Endothelial cell of hepatic sinusoid (primary cell): ENCODE results near the gene KLHL17.

Experiments used
- in situ Hi-C: cut with HindIII; loops from 2 replicates; pipeline ENCODE4 v1.10.0; 2017; ENCODE audit warnings: low sequenced_read_pairs

KLHL17 gene

DNA sequence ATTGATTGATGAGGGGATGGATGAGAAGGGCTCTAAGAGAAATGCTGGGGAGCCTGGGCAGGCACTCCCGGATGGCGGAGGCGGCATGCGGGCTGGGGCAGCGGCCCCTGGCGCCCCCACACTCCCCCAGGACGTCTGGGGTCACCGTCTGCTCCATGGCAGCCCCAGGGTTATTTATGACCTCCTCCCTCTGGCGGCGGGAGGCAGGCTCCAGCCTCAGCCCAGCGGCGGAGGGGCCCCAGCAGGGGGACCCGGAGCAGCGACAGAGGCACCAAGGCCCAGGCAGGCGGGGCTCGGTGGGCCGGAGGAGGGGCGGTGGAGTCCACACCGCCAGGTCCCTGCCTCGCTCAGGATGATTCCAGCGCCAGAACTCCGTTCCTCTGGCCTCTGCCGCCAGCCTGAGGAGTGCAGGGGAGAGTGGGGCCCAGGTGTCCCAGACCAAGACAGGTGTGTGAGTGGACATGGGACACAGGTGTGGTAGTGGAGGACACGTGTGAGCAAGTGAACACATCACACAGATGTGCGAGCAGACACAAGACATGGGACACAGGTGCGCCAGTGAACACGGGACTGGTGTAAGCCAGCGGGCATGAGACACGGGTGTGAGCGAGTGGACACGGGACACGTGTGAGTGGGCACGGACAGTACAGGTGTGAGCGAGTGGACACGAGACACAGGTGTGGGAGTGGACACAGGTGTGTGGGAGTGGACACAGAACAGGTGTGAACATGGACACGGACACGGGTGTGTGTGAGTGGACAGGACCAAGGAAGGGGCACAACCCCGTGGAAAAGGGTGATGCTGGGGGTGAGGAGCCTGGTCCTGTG is 39.2 kb upstream of the KLHL17 start:
- in situ Hi-C loops, result no loop called here

DNA sequence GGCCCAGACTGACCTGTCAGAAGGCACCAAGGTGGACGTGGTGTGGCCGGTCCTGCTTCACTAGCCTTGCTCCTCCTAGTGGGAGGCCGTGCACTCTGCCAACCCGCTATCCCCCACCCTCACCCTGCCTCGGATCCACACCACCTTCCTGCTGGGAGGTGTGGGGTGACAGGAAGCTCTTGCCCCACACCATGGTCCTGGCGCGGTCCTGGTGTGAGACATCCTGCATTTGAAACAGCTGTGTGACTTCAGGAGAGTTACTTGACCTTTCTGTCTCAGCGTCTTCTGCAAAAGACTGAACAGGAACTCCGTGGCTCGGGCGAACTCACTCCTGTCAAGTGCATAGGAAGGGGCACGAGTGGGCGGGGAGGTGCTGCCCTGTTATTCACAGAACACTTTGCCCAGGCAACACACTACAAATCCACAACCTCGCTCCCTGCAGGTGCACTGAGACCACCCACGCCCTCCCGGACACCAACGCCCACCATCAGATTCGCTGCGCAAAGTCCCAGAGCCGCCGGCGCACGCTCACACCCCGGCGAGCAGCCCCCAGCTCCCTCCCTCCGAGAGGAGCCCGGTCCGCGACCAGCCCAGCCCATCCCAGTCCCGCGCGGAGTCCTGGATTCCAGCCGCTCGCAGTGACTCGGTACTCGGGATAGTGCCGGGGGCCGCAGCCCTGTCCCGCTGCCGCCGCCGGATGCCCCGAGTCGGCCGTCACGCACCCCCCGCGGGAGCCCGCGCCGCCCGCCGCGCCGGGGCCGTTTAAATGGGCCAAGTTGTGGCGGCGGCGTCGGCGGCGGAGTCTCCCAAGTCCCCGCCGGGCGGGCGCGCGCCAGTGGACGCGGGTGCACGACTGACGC is 37.0 kb upstream of the KLHL17 start, which contains the start of gene SAMD11:
TSS of gene SAMD11 (plus strand) at position 793 of the 860 bp plus-strand sequence. CDS start 509 bp downstream, outside the sequence.
- in situ Hi-C loops, result no loop called here

DNA sequence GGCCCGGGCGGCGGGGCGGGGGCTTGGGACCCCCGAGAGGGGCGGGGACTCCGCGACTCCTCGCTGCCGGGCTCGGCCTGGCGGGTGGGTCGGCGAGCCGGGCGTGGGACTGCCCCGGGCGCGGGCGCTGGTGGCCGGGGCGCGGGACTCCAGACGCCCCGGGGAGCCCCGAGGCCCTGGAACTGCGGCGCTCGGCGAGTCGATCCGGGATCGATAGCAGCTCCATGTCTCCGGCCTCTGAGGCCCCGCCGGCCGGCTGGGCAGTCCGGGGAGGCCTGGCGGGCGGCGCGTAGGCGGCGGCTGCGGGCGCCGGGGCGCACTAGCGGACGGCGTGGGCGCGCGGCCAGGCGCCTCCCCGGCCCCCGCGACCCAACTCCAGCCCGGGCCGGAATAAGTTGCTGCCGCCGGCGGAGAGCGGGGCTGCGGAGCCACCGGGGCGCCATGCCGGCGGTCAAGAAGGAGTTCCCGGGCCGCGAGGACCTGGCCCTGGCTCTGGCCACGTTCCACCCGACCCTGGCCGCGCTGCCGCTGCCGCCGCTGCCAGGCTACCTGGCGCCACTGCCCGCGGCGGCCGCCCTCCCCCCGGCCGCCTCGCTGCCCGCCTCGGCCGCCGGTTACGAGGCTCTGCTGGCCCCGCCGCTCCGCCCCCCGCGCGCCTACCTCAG is 36.3 kb upstream of the KLHL17 start:
- in situ Hi-C loops, result no loop called here

DNA sequence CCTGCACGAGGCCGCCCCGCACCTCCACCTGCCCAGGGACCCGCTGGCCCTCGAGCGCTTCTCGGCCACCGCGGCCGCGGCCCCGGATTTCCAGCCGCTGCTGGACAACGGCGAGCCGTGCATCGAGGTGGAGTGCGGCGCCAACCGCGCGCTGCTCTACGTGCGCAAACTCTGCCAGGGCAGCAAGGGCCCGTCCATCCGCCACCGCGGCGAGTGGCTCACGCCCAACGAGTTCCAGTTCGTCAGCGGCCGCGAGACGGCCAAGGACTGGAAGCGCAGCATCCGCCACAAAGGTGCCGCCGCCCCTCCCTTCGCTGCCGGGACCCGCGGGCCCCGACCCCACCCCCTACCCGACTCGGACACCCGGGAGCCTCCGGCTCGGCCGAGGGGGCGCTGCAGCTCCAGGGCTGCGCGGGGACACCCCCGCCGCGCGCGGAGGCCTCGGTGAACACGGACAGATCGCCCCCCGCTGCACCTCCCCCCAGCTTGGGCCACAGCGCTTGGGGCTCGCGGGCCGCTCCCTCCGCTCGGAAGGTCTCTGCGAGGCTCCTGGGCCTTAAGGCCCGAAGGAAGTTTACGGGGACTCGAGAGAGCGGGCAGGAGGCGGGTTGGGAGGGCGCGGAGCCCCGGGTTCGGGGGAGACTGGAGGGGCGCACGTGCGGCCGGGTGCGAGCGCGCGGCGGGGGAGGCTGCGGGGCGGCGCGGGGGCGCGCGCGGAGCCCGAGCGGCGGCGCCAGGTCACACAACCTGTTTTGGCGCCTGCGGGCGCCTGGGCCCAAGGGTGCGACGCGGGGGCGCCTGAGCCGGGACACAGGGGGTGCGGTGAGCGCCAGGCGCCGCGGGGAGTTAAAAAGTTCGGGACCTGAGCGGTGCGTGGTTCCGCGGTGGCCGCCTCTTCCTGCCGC is 35.5 kb upstream of the KLHL17 start:
- in situ Hi-C loops, result no loop called here

DNA sequence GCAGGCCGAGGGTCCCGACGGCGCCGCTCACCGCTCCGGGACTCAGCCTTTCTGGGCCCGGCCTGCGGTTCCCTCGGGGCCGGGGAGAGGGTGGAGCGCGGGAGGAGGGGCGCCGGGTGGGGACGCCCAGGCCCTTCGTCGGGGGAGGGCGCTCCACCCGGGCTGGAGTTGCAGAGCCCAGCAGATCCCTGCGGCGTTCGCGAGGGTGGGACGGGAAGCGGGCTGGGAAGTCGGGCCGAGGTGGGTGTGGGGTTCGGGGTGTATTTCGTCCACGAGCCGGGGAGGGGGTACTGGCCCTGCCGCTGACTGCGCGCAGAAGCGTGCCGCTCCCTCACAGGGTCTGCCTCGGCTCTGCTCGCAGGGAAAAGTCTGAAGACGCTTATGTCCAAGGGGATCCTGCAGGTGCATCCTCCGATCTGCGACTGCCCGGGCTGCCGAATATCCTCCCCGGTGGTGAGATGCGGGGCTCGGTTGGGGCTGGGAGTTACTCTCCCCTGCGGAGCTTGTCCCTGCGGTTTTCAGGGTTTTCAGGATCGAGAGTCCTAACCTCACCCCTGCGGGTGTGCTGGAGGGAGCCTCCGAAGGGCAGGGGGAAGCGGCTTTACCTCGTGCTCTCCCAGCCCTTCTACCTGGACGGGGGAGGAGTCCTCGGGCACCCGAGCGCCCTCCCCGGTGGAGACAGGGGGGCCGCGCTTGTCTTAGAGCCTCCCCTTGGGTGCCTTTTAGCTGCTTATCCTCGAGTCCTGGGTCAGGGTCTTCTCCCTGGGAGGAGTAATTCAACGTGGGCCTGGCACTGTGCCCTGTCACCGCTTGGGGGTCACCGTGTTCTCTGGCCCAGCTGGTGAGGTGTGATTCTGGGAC is 34.6 kb upstream of the KLHL17 start:
- in situ Hi-C loops, result no loop called here

DNA sequence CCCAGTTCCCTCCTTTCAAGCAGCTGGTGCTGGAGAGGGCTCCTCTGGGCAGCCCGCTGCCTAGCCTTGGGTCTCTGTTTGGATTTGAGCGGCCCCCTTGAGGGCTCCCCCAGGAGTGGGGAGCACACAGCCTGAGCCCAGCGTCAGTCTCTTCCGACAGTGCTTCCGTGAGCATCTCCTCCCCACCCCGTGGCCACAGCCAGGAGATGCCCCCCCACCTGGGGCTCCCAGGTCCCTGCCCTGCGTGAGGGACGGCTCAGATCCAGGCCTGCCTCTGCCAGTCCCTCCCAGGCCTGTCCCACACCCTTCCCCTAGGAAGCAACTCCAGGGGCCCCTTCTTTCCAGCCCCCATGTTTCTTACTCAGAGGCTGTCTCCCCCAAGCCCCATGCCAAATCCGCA is 33.1 kb upstream of the KLHL17 start:
- in situ Hi-C loops, result no loop called here

DNA sequence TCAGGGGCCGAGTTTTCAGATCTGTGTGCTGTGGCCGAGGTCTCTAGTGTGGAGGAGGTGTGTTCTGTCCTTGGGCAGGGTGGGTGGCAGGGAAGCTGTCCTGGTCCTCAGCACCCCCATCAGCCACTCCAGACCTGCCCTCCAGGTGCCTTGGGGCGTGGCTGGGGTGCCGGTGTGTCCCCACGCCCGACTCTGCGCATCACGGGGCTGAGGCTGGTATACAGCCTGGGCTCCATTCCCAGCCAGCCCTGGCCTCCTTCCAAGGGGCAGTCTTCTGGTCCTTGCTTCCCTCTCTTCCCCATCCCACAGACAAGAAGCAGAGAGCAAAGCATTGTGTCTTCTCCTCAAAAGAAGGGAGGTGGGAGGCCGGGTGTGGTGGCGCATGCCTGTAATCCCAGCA is 32.6 kb upstream of the KLHL17 start:
- in situ Hi-C loops, result no loop called here

DNA sequence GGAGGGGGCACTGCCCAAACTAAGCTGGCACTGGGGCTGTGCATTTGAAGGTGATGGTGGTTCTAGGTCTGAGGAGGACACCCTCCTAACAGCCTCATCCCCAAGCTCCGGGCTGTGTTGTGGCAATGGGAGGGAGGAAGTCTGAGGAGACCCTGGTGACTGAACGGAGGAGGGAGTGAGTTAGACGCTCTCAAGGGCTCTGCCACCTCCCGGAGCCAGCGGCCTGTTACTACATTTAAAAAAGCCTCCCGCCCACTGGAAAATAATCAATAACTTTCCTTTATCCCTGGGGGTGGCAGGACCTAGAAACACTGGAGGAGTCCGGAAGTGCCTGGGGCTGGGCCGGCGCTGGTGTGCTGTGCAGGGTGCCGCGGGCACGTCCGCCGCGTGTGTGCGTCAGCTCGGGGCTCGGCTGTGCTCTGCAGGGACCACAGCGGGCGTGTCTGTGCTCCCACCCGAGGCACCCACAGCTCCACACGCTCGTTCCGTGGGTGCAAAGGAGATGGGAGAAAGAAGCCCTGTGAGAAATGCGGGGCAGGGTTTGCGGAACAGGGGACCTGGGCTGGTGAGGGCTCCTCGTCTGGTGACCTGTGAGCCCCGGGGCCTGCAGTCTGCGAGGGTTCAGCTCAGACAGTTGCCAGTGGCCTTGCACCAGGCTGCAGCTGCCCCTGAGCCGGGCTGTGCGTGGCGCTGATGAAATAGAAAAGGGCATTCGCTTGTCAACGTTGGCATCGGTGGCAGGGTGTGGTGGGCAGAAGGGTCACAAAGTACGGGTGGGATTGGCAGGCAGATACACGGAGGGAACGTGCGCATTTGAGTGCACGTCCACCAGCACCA is 31.3 kb upstream of the KLHL17 start:
- in situ Hi-C loops, result no loop called here

DNA sequence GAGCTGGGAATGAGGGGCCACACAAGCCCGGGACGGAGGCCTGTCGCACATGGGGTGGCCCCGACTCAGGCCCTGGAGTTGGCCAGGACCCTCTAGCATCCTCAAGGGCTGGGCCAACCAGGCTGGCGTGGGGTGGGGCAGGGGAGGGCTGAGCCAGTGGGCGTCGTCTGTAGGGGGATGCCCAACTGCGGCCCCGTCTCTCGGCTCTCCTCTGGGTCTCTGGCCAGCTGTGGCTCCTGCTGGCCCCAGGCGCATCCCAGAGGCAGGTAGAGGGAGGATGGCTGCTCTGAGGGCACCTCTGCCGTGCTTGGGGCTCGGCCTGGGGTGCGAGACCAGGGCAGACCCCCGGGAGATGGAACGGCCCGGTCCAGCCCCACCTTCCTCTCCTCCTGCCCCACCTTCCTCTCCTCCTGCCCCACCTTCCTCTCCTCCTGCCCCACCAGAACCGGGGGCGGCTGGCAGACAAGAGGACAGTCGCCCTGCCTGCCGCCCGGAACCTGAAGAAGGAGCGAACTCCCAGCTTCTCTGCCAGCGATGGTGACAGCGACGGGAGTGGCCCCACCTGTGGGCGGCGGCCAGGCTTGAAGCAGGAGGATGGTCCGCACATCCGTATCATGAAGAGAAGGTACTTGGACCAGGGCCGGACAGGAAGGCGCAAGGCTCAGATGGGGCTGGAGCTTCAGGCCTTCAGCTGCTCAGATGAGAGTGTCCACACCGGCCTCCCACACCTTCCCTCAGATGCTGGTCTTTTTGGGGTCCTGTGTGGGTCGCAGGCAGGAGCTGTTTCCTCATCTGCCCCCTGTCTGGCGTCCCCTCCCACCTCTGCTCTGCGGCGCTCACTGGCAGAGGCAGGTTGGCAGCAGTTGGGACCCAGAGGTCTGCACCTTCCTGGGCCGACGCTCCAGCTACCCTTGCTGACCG is 30.4 kb upstream of the KLHL17 start:
- in situ Hi-C loops, result no loop called here

DNA sequence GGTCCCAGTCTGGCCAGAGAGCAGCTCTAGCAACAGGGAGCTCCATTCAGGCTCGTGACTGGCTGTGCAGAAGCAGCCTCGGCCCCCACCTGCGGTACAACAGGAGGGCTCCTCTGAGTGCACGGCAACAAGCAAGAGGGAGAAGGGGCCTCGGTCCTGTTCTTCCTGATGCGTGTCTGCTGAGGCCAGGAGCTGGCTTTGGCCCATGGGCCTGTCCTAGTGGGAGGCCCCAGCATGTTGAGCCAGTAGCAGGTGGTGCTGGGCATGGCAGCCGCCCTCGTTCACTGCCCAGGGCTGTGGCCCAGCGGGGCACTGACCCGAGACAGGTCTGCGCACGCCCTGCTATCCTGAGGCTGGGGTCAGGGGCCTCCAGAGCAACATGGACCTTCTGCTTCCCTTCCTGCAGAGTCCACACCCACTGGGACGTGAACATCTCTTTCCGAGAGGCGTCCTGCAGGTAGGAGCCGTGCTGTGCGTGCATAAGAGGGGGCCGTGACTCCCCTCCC is 29.7 kb upstream of the KLHL17 start:
- in situ Hi-C loops, result no loop called here

DNA sequence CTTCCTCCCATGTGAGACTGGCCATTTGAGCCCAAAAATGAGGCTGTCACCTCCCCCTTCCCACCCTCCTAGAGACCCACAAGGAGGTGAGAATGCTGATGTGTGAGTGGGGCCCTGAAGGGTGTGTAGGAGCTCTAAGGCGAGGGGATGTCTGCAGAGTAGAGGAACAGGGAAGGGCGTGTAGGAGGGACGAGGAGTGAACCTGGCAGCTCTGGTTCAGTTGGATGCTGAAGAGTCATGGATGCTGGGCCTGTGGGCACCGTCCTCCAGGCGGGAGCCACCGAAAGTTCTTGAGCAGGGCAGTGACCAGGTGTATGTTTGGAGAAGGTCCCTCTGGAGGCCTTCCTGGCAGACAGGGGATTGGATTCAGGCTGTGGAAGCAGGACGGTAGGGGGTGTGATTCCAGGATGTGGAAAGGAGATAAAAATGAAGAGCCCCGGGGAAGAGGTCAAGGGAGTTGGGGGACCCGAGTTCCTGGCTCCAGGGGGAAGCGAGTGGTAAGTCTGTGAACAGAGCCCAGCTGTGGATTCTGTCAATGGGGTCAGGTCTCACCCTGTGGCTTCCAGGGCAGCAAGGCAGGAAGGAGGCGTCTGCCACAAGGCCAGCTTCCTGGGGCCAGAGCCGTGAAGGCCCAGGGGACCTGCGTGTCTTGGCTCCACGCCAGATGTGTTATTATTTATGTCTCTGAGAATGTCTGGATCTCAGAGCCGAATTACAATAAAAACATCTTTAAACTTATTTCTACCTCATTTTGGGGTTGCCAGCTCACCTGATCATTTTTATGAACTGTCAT is 28.8 kb upstream of the KLHL17 start:
- in situ Hi-C loops, result no loop called here

DNA sequence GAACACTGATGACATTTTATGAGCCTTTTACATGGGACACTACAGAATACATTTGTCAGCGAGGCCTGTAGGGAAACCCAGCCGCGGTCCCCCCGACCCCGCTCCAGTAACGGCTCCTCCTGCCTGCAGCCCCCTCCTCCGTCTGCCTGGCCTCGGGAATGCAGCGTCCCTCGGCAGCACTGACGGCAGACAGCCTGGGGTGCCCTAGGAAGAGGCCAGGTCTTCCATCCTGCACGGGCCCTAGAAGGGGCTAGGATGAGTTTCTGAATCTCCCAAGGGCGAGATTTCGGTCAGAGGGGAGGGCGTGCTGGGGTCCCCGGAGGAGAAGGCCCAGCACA is 28.2 kb upstream of the KLHL17 start:
- in situ Hi-C loops, result no loop called here

DNA sequence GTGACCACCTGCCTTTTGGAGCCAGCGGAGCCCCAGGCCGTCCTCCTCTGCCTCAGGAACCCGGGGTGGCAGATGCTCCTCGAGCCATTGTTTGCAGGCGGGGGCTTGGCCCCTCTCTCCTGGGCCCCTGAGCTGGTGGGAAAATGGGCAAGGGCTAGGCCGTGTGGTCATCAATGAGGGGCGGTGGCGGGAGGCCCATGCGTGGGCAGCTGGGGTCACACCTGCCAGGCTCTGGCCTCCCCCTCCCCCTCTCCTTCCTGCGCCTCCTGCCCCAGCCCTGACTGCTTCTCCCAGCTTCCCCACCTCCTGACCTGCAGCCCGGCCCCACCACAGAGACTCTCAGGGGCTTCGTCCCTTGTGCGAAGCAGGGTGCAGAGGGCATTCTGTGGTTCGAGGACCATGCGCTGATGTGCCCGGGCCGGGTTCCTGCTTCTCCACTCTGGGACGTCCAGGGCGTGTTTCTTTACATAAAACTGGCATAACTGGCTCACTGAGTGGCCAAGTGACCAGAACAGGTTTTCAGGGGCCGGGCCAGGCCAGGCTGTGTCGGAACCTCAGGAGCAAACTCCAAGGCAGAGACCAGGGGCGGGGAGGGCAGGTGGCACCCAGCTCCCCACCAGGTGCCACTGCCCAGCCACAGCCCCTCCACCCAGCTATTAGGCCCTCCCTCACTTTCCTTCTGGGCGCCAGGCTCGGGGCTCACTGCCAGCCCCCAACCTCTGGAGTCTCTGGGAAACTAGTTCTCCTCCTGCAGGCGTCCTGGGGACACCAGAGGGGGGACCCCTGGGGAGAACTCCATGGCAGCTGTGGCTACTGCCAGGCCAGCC is 27.4 kb upstream of the KLHL17 start:
- in situ Hi-C loops, result no loop called here

DNA sequence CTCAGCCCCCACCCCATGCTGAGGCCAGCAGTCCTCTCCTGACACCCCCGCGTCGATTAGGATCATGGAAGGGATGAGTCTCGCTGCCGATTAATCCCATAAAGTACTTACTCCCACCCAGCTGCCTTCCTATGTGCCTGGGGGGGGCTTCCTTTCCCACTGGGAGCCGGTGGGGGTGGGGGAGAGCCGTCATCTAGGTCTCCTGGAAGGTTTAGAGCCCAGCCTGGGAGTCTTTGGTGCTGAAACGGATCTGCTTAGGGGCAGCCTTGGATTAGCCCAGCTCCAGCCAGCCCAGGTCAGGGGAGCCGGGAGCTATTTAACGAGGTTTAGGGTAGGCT is 26.8 kb upstream of the KLHL17 start:
- in situ Hi-C loops, result no loop called here

DNA sequence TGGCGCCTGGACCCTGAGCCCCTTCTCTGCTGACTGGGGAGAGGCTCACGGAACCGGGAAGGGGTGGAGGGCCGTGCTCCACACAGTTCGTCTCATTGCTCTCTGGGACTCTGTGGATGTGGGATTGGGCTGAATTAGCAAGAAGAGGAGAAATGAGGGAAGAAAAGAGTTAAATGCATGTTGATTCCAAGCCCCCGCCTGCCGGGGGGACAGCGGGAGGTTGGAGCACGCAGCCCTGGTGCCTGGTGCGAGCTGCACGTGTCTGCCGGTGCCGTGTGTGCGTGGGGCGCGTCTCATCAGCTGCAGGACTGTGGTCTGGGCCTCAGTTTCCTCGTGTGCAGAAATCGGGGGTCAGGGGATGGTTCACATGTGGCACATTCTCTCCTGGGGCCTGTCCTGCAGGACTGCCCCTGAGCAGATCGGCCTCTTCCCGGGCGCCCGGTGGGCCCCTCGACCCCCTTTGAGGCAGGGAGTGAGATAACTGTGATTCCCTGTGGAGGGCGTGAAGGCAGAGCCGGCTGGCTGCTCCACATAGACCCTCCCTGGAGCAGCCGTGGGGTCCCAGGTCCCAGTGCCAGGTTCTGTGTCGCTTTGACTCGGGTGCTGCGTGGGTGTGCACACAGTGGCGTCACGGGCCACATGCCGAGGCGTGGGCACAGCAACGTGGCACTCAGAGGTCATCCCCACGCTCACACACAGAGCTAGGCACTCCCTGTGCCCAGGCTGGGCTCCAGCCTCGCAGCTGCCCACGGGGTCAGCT is 25.2 kb upstream of the KLHL17 start:
- in situ Hi-C loops, result no loop called here
